Renal cortical epithelial cell (primary cell): ENCODE data around the gene KPNA6. TPM values are rescaled to one million over a fixed set of nuclear protein-coding genes. Genes with fewer than 3 reads are reported as not detected.

Source experiments
- DNase-seq: peaks from one replicate; pipeline ENCODE4 v3.0.0-alpha.2; 2011; ENCODE audit warnings: low read depth
- total RNA-seq: library from RNA; depleted of rRNA; stranded (reverse); fragments of >200 nt; gene quantifications from 2 replicates; pipeline ENCODE4 v1.2.3, GENCODE V29; 2014

Gene KPNA6
- total RNA-seq, 1 donor from 2014 or later, result 67.9 TPM

DNA sequence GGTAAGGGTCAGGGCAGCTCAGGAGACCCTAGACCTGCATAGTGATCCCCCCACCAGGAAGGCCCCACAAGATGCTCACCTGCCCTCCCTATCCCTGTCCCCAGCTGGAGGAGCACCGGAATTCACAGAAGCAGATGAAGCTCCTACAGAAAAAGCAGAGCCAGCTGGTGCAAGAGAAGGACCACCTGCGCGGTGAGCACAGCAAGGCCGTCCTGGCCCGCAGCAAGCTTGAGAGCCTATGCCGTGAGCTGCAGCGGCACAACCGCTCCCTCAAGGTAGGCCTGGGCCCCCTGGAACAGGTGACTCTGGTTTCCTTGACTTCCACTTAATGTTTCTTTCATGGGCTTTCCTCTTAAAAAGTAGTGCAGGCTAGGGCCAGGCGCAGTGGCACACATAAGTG lies 80.0 kb downstream of the KPNA6 start:
- no peak for DNase-seq

DNA sequence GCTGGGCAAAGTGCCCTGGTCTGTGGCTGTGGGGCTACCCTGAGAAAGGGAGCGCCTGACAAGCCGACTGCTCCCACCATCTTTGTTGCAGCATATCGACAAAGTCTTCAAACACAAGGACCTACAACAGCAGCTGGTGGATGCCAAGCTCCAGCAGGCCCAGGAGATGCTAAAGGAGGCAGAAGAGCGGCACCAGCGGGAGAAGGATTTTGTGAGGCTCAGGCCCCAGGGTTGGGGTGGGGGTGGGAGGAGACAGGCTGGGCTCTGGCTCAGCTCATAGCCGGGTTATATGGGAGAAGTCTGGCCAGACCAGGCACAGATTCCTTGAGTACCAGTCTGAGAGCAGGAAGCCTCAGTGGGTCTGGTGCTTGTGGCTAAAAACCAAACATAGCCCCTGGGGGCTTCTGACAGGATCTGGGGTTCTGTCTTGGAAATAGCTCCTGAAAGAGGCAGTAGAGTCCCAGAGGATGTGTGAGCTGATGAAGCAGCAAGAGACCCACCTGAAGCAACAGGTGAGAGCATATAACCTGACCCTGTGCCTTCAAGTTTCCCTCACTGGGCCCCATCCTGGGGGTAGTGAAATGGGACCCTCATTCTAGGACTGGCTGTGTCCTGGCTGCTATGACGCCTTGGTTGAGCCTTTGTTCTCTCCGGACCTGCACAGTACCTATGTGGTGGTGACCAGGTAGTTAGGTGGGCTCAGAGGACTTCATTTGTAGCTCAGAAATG lies 84.5 kb downstream of the KPNA6 start:
- no peak for DNase-seq

DNA sequence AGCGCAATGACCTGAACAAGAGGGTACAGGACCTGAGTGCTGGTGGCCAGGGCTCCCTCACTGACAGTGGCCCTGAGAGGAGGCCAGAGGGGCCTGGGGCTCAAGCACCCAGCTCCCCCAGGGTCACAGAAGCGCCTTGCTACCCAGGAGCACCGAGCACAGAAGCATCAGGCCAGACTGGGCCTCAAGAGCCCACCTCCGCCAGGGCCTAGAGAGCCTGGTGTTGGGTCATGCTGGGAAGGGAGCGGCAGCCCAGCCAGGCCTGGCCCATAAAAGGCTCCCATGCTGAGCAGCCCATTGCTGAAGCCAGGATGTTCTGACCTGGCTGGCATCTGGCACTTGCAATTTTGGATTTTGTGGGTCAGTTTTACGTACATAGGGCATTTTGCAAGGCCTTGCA lies 87.1 kb downstream of the KPNA6 start:
- no peak for DNase-seq

DNA sequence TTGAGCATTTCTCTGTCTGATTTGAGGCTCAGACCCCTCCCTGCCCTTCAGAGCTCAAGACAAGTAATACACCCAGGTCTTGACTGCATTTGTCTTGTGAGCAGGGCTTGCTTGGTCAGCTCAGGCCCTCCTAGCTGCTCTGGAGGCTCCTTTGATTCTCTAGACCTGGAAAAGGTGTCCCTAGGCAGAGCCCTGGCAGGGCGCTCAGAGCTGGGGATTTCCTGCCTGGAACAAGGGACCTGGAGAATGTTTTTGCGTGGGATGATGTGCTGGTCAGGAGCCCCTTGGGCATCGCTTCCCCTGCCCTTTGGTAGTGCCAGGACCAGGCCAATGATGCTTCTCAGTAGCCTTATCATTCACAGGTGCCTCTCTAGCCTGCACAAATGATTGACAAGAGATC lies 87.7 kb downstream of the KPNA6 start:
- DNase-seq, result no peak

DNA sequence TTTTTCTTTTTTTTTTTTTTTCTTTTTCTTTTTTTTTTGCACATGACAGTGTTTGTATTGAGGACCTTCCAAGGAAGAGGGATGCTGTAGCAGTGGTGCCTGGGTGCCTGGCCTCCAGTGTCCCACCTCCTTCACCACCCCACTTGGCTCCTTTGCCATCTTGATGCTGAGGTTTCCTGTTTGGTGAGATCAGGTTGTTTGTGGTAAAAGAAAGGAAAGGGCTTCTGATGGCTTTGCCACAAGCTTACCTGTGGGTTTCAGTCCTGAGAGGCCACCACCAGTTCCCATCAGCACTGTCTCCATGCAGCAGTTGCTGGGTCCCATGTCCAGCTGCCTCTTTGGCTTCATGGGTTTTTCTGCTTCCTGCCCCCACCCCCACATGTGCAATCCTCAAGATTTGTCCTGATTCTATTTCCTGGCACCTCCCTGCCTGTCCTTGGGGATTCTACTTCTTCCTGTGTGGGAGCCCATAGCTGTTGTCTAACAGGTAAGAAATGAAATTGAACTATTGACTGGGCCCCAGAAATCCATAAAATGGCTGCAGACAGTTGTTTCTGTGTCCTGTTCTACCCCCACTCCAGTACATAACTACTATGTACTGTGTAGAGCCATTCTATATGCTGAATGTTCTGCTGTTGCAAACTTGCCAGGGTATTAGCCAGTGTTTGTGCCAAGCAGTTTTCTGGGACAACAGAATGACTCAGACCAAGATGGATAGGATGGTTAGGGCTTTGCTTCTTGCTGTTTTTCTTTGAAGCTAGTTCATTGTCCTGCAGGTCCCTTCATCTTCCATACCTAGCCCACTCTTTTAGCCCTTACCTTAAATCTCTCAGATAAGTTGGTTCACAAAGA lies 88.3 kb downstream of the KPNA6 start:
- DNase-seq, result no peak

DNA sequence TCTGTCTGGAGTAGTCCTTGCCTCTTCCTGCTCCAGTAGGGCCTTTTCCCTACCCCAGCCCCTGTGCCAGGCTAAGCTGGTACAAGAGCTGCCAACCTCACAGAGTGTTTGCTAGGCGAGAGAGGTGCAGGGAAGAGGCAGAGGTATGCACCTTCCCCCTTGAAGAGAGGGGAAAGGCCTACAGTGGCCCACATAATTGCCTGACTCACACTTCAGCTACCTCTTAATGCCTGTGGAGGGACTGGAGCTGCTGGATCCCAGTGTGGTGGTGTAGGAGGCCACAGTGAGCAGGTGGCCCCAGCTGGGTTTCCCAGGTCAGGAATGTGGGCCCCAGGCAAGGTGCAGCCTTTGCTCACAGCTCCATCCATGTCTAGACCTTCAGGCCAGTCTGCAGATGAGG lies 89.2 kb downstream of the KPNA6 start:
- DNase-seq, result peak; percentile 50

DNA sequence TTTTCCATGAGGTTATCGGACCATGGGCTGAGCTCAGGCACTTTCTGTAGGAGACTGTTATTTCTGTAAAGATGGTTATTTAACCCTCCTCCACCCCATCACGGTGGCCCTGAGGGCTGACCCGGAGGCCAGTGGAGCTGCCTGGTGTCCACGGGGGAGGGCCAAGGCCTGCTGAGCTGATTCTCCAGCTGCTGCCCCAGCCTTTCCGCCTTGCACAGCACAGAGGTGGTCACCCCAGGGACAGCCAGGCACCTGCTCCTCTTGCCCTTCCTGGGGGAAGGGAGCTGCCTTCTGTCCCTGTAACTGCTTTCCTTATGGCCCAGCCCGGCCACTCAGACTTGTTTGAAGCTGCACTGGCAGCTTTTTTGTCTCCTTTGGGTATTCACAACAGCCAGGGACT lies 90.0 kb downstream of the KPNA6 start:
- no peak for DNase-seq

DNA sequence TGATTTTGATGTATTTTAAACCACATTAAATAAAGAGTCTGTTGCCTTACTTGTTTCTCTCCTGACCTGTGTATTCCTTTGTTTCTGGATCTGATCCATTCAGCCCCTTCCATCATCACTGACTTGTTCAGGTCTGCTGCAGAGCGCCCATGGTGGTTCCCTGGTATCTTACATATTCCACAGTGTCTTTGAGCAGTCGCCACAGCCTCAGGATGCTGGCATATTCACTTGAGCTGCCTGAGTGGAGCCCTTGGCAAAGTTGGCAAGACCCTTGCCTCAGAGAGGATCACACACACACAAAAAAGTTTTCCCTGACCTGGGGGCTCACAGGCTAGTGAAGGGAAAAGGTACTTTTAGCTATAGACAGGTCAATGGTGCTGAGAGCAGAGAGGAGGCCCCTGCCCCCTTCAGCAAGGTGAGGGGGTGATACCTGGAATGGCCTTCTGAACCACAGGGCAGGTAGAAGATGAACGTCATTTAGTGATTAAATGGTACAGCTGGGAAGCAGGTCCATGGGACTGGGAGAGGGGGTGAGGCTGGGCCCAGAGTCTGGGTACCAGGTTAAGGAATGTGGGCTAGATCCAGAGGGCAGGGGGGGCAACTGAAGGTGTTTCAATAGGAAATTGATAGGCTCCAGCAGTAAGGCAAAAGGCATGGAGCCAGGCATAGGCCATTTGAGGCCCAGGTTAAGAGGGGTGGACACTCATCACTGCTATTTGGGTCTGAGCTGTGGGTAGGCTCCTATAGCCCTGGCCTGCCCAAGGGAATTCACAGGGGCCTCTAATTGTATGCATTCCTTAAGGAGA lies 90.6 kb downstream of the KPNA6 start:
- DNase-seq, result no peak

DNA sequence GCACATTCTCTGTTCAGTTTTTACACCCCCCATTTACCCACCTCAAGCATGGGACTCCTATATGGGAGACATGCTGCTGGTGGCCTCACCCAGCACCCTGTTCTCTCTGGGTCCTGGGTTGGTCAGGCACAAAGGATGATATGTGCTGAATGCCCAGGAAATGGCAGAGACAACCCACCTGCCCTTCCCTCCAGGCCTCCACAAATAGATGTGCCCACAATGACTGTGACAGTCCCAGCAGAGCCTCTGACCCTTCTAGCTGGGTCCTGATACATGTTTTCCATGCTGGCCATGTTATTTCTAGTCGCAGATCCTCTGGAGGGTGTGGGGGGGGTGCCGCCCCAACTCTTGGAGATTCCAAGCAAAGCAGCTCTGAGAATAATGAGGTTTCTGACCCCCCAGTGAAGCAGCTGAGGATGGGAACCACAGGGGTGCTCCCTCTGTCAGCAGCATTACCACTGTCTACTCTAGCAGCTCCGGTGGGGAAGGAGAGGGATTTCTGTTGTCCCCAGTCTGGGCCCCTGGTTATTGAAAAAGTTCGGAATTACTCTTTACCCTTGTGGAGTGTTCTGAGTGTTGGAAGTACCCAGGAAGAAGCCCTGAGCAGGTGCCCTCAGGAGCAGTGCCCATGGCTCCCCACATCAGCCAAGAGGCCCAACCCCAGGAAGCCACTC lies 91.3 kb downstream of the KPNA6 start:
- no peak for DNase-seq

DNA sequence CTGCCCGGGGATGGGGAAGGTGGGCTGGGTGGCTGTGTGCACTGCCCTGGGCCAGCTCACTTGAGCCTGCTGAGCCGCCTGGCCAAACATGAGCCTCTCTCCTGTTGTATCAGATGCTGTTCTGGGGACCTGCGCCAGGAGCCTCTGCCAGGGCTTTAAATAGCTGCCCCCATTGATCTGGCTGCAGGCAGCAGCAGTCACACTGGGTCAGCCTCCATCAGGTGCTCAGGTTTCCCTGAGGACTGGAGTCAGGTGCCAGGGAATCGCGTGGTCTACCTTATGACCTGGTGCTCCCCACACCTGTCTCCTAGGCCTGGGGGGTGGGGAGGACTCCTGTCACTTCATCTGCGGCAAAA lies 91.8 kb downstream of the KPNA6 start:
- no peak for DNase-seq

DNA sequence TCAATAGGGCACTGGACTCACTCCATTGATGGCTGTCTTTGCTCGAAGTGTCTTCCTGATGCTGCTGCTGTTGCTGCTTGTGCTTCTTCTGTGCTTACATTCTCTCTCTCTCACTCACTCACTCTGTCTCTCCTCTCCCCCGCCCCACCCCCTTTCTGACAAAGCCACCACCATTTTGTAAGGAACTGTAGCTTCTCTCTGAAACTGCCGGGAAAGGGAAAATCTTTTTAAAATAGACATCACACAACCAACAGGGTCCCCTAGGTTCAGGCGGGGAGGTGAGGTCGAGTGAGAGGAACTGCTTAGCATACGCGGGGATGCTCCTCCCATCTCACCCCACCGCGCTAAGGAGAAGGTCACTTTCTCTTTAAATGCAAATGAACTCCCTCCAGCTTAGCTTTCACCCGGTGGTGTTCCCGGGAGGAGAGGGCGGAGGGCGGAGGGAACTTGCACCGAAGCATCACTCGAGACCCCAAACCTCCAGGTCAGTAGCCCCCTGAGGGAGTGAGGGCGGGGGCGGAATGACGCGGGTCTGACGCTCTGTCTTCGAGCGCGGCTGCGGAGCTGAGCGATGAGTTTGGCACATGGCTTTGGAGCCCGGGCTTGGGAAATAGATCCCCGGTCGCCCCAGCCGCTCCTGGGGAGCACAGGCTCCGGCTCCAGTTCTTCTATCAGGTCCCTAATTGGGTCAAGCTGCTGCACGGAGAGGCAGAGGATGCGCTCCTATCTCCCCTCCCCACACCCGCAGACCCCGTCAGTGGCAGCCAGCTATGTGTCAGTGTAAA lies 92.6 kb downstream of the KPNA6 start, which contains the start of gene CCDC28B:
TSS of gene CCDC28B (plus strand) at position 370 of the 785 bp plus-strand sequence. CDS start 1,341 bp downstream, outside the sequence.
- peak; percentile 34 for DNase-seq

DNA sequence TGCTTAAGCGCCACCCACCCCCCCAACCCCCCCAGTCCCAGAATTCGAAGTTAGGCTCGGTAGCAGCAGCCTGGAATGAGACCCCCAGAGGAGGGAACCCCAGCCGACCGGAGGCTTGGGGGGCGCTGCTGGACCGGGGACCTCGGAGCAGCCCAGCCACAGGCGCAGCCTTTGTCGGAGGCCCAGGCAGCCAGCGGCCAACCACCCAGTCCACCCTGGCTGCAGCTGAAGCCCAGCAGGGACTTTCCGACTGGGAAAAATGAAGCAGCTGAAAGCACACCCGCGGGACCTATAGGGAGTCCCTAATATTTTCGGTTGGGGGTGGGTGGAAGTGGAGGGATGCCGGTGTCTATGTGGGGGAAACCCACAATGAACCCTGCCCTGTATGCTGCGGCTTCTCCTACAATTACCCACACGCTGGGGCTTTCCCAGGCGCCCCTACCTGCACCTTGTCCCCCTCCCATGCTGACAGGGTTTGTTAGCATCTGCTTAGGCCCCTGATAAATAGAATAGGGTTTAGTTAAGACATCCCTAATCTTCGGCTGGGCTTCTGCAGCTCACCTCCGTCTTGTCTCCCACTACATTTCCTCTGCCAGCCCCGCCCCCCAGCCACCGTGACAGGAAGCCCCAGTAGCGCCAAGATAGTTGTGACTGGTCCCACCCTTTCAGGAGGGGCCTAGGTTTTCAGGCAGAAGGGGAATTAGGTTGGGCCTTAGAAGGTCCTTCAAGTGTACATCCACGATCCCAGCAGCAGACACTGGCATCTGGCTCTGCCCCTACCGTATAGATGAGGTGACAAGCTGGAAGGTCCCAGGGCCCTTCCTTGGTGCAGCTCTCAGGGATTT lies 93.4 kb downstream of the KPNA6 start:
- DNase-seq, result peak; percentile 44

DNA sequence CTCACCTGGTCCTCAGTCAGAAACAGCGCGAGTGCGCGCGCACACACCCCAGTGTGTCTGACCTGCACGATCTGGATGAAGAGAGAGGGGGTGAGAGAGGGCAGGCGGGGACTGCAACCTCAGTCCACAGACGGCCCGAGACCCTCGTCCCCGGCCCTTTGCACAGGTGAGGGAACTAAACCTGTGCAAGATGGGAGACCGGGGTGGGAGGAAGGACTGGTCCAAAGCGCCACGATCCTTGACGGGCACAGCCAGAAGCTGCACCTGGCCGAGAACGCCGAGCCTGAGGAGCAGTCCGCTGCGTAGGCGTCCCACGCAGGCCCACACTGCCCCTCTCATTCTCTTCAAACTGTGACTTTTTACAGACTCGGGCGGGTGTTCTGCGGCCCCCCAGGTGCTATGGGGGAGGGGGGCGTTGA lies 97.1 kb downstream of the KPNA6 start:
- DNase-seq, result no peak

DNA sequence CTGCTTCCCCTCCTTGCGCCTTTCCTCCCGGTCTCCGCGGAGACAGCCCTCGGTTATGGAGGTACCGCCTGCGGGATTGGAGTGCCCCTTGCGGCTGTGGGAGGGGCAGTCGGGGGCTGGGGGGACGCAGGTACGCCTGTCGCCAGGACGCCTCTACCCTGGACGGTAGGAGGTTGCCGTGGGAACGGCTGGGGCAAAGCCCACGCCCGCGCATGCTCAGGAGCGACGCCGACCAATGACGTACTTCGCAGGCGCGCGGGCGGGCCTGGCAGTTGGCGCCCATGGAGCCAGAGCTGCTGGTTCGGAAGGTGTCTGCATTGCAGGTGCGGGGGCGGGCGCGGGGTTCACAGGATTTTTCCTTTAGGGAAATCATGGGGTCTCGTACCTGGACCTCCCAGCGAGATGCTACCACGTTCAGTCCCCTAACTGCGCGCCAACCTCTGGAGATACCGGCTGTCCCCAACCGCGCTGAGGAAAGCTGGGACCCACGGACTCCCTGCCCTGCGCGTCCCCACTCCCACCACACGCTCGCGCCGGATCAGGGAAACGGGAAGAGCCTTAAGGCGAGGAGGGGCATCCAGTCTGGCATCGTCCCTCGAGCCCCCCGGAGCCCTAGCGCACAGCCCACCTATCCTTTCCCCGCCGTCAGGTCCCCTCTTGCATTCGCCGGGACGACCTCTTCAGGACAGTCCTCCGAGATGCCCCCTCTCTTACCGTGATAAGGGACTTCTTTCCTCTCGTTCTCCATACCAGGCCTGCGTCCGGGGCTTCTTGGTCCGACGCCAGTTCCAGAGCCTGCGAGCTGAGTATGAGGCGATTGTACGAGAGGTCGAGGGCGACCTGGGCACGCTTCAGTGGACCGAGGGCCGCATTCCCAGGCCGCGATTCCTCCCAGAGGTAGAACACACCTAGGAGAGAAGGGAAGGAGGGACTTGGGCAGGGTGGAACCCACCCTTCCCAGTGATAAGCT lies 97.8 kb downstream of the KPNA6 start, which contains the start of gene IQCC:
TSS of gene IQCC (plus strand) at position 271 of the 970 bp plus-strand sequence. CDS start at position 282, 11 bp downstream.
- peak; percentile 66 for DNase-seq

DNA sequence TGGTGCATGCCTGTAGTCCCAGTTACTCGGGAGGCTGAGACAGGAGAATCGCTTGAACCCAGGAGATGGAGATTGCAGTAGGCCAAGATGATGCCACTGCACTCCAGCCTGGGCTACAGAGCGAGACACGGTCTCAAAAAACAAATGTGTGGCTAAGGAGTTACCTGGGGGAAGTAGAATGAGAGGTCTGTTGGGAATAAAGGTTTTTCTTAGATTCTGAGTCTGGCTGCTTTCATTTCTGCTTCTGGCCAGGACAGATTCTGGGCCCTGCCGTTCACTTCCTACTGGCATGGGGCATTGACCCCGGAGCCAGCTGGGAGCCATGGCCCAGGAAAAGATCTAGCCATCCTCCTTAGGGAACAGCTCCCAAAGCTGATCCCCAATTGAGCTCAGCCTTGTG lies 100.6 kb downstream of the KPNA6 start:
- no peak for DNase-seq

DNA sequence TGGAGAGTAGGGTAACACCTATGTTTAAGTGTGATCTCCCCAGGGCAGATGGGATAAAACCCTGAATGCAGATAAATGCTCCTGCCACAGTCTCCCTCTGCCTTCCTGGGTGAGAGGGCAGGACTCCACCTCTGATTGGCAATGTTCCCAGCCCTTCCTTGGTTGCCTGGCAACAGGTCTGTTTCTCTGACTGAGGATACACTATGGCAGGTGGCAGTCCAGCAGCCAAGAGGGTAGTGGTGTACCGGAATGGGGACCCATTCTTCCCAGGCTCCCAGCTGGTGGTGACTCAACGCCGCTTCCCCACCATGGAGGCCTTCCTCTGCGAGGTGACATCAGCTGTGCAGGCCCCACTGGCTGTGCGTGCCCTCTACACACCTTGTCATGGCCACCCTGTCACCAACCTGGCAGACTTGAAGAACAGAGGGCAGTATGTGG lies 101.1 kb downstream of the KPNA6 start, which contains the start of gene DCDC2B:
TSS of gene DCDC2B (plus strand) at position 199 of the 438 bp plus-strand sequence. CDS start at position 204, 5 bp downstream.
- DNase-seq, result peak; percentile 85

DNA sequence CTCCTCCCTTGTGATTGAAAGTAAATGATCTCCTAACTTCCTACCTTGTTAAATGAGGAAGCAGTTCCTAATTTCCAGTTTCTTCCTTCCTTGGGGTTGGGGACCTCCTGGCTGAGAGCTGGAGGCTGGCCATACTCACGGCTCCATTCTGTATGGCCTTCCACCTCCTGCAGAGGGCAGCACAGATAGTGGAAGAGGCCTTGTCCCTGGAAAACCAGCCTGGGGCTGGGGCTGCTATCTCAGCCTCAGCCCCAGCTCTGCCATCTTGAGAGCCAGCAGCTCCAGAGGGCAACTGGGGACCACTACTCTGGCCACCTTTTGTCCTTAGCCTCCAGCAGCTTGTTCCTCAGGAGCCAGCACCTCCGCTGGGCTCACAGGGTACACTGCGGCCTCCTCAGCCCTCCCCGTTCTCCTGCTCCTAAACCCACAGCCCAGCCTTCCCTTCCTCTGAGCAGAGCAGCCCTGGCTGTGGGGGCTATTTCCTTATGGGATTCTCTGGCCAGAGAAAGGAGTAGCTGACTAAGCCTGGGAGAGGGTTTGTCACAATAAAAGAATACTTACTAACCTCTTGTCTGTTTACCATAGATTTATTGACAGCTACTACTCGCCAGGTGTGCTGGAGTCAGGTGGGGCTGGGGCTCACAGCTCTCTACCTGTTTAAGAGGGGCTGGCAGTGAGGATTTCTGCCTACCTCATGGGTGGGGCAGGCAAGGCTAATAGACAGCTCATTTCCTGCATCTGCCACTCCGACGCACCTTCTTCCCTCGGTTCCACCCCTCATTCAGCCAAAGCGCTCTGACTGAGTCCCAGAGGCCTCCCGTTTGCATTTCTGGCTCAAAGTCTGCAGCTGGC lies 108.0 kb downstream of the KPNA6 start:
- DNase-seq, result peak; percentile 46
